ENCODE data around the gene ZNF202. TPM values are rescaled to one million over a fixed set of nuclear protein-coding genes. Genes with fewer than 3 reads are reported as not detected.

The ZNF202 gene
- 6.0 and 6.4 TPM in 2 replicates for total RNA-seq

DNA sequence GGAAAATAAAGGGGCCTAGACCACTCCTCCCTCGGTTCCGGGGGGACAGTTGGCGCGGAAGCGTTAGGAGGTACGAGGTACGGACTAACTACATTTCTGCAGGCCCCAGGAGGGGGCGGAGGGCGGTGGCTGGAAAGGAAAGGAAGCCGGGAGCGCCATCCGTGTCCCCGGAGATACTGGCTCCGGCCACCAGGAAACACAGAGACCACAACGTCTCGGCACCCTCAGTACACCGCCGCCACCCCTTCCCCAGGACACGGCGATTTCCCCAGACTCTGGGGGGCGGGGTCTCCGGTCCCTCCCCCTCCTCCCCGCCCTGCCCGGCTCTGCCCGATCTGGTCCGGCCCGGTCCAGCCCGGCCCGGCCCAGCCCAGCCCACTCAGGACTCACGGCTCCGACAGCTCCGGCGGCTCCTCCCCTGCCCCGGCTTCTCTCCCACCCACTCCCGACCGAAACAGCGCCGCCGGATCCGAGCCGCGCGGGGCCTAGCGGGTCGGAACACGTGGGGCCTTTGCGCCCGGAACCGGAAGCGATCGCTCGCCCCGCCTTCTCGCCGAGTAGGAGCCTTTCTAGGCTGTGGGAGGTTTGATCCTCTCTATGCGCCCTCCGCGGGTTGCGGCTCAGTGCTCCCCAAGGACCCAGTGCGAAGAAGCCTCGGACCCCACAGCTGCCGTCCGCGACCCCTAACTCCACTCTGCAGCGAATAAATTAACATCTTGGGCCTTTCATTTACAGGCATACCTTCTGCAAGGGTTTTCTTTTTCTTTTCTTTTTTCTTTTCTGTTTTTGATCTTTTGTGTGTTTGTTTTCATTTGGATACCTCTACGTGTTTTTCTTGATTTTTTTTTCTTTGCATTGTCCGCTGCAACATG lies at the start of gene ZNF202:
TSS of gene ZNF202 (minus strand) at position 502 of the 872 bp plus-strand sequence. CDS start 10,772 bp downstream, outside the sequence.
- H3K4me3 ChIP-seq (ENCODE audit: low read depth, low read length) = peak within 1 kb of the TSS; percentile 84
- TF ChIP-seq, protein P1, sequence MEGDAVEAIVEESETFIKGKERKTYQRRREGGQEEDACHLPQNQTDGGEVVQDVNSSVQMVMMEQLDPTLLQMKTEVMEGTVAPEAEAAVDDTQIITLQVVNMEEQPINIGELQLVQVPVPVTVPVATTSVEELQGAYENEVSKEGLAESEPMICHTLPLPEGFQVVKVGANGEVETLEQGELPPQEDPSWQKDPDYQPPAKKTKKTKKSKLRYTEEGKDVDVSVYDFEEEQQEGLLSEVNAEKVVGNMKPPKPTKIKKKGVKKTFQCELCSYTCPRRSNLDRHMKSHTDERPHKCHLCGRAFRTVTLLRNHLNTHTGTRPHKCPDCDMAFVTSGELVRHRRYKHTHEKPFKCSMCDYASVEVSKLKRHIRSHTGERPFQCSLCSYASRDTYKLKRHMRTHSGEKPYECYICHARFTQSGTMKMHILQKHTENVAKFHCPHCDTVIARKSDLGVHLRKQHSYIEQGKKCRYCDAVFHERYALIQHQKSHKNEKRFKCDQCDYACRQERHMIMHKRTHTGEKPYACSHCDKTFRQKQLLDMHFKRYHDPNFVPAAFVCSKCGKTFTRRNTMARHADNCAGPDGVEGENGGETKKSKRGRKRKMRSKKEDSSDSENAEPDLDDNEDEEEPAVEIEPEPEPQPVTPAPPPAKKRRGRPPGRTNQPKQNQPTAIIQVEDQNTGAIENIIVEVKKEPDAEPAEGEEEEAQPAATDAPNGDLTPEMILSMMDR (IDR thresholded peaks at IDR 0.05; ENCODE audit: insufficient read depth, low read depth, low read length) = no peak
- peak; percentile 89 for DNase-seq (ENCODE audit: low read depth)

DNA sequence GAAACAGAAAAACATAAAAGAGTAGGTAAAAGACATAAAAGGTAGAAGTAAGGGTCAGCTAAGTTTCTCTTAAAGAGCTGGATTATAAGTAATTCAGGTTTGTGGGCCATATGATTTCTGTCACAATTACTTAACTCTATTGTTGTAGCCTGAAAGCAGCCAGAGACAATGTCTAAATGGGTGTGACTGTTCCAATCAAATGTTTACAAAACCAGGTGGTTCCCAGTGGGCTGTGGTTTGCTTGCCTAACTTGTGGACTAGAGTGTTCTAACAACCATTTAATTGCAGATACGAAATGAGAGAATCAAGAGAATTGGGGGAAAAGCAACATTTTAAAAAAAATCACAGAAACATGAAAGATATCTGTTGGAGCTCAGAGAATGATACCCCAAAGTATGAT lies 42.1 kb upstream of the ZNF202 start:
- no peak overlapping the region for H3K4me3 ChIP-seq (ENCODE audit: low read depth, low read length)
- TF ChIP-seq, protein P1 (IDR thresholded peaks at IDR 0.05; ENCODE audit: insufficient read depth, low read depth, low read length) = no peak
- DNase-seq (ENCODE audit: low read depth) = no peak

DNA sequence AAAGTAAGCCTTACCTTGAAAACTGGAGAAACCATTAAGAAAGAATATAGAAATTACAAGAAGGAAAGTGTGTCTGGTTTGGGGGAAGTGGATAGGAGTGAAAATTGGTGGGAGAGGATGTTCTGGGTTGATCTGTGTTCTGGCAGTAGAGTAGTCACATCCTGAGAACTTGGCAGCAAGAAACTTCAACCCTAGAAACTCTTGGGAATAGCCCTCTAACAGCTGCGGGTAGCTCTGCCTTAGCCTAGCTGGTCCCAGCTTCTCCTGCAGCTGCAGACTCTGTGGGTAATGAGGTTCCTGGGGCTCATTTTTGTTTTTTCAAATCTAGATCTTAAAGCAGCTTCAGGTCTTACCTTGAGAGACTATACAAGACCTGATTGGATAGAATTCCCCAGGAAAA lies 37.1 kb upstream of the ZNF202 start:
- H3K4me3 ChIP-seq (ENCODE audit: low read depth, low read length) = no peak overlapping the region
- no peak for DNase-seq (ENCODE audit: low read depth)
- TF ChIP-seq, protein P1 (IDR thresholded peaks at IDR 0.05; ENCODE audit: insufficient read depth, low read depth, low read length) = no peak

DNA sequence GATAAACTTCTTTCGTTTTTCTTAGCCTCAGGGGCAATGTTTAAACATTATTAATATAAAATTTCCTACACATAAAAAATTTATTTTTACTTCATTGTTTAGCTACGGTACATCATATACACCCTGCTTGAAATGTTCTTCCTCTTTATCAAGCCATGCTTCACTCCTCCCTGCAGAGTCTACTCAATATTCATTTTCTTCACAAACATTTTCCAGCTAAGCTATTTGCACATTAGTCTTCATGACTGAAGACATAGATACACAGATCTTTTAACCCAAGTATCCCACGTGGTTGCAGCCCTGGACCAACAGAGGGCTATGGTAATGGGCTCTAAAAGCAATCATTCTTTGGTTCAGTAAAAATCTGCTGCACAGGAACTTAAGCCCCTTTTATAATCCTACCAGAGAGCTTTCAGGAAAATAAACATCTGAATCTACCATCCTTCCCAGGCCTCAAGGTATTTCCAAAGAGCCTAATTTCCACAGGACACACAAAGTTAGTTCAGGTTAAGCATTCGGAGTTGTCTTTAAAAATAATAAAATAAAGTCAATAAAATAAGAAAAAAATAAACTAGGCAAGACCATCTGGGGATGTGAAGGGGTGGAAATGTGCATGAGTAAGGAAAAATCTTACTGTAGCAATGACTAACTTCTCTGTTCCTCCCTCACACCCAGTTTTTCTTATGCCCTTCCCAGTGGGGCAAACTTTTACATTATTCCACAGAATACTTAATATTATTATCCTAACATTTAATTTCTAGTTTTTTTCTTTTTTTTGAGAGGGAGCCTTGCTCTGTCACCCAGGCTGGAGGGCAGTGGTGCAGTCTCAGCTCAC lies 34.5 kb upstream of the ZNF202 start:
- TF ChIP-seq, protein P1 (IDR thresholded peaks at IDR 0.05; ENCODE audit: insufficient read depth, low read depth, low read length) = no peak
- no peak overlapping the region for H3K4me3 ChIP-seq (ENCODE audit: low read depth, low read length)
- DNase-seq (ENCODE audit: low read depth) = no peak

DNA sequence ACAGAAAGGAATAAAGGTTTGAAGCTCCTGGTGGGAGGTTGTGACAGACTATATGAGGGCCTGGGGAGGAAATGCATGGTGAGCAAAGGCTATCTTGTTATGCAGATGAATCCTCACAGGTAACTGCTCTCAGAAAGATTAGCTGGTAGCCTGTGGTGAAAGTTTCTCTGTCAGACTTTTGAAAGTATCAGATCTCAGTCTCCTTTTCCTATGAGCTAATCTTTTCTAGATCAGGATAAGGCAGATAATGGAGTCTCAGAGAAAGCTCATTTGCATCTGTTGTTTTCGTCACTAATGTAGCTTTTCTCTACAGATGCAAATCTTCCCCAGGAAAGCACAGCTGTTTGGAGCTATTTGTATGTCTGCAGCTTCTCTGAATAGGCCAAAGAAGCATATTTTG lies 33.8 kb upstream of the ZNF202 start:
- TF ChIP-seq, protein P1 (IDR thresholded peaks at IDR 0.05; ENCODE audit: insufficient read depth, low read depth, low read length) = no peak
- no peak overlapping the region for H3K4me3 ChIP-seq (ENCODE audit: low read depth, low read length)
- no peak for DNase-seq (ENCODE audit: low read depth)

DNA sequence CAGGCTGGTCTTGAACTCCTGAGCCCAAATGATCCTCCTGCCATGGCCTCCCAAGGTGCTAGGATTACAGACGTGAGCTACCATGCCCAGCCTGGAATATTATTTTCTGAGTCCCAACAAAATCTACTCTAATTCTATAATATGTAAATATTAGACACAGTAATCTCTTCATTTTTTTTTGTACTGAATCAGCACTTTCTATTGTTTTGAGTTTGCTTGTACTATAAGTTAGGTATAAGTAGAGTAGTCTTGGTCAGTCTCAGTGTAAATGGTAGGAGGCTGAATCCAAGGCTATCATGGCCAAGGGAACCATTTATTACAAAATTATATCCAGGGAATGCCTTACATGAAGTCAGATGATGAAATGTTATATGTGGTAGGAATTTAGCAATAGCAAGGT lies 32.5 kb upstream of the ZNF202 start:
- TF ChIP-seq, protein P1 (IDR thresholded peaks at IDR 0.05; ENCODE audit: insufficient read depth, low read depth, low read length) = no peak
- DNase-seq (ENCODE audit: low read depth) = no peak
- no peak overlapping the region for H3K4me3 ChIP-seq (ENCODE audit: low read depth, low read length)

Data from fibroblast of villous mesenchyme (primary cell).